NCI-H460 (cell line): Measurements from ENCODE around the gene LMBR1L. TPM values are rescaled to one million over a fixed set of nuclear protein-coding genes. Genes with fewer than 3 reads are reported as not detected.

ENCODE experiments used
- DNase-seq: peaks from one replicate; pipeline ENCODE4 v3.0.0-alpha.2; 2016; ENCODE audit warnings: low read depth; ENCODE audit errors: extremely low read depth
- small RNA-seq, 2 experiments: library from RNA; depleted of rRNA; stranded (forward); fragments of <200 nt; gene quantifications; one replicate each; pipeline ENCODE3, GENCODE V24; 2014
- total RNA-seq: library from RNA; depleted of rRNA; stranded (reverse); fragments of >200 nt; shearing (Covaris generic); gene quantifications from 2 replicates; pipeline ENCODE4 v1.2.3, GENCODE V29; 2014; rRNA removed

Gene LMBR1L
- total RNA-seq, 1 experiment from 2014 or later, result 34.0 TPM

GRCh38 chr12:49055092-49055491 lies 55.6 kb downstream of the LMBR1L start:
- DNase-seq, result no peak

- DNase-seq, result no peak
These were observed 56.1 kb downstream of the LMBR1L start for GRCh38 chr12:49054524-49054923.

GRCh38 chr12:49054096-49054495 lies 56.6 kb downstream of the LMBR1L start:
- no peak for DNase-seq

GRCh38 chr12:49052451-49053208 lies 58.0 kb downstream of the LMBR1L start:
- no peak for DNase-seq

GRCh38 chr12:49051777-49052438 lies 58.7 kb downstream of the LMBR1L start:
- no peak for DNase-seq

GRCh38 chr12:49051373-49051764 lies 59.3 kb downstream of the LMBR1L start:
- DNase-seq, result no peak

GRCh38 chr12:49050507-49051372 lies 59.9 kb downstream of the LMBR1L start:
- DNase-seq, result no peak

GRCh38 chr12:49049566-49050224 lies 61.0 kb downstream of the LMBR1L start:
- no peak for DNase-seq

GRCh38 chr12:49048953-49049352 lies 61.7 kb downstream of the LMBR1L start:
- DNase-seq, result no peak

Small RNA genes lying within 50 kb of the gene (small RNA-seq; reads per million reads assigned to genes)
- gene RF00019, result 0 reads per million in 2 experiments

Other genes with a start within 250 kb of the LMBR1L start
- gene RND1, start 245.0 kb downstream of the LMBR1L start, total RNA-seq, result 0.17 TPM in 1 of 2 replicates, not detected in the other
- 47.1 and 54.6 TPM in 2 replicates for gene FKBP11, start 185.4 kb downstream of the LMBR1L start, total RNA-seq
- gene ARF3, start 153.4 kb downstream of the LMBR1L start, total RNA-seq, result 45.5 and 50.8 TPM in 2 replicates
- 3.9 and 4.5 TPM in 2 replicates for gene WNT10B, start 139.1 kb downstream of the LMBR1L start, total RNA-seq
- gene WNT1, start 132.5 kb downstream of the LMBR1L start, total RNA-seq, result not detected in 2 replicates
- 0.40 and 0.50 TPM in 2 replicates for gene DDN, start 111.5 kb downstream of the LMBR1L start, total RNA-seq
- gene PRKAG1, start 92.1 kb downstream of the LMBR1L start, total RNA-seq, result 90.7 and 92.8 TPM in 2 replicates
- gene KMT2D, start 50.1 kb downstream of the LMBR1L start, total RNA-seq, result 19.1 and 21.0 TPM in 2 replicates
- gene RHEBL1, start 40.9 kb downstream of the LMBR1L start, total RNA-seq, result 3.6 and 5.1 TPM in 2 replicates
- gene DHH, start 16.0 kb downstream of the LMBR1L start, total RNA-seq, result 0.07 TPM in 1 of 2 replicates, not detected in the other
- gene TUBA1B, start 20.5 kb upstream of the LMBR1L start, total RNA-seq, result 1,553 and 1,790 TPM in 2 replicates
- gene TUBA1A, start 78.2 kb upstream of the LMBR1L start, total RNA-seq, result 216 and 232 TPM in 2 replicates
- 618 and 693 TPM in 2 replicates for gene TUBA1C, start 154.2 kb upstream of the LMBR1L start, total RNA-seq
- gene PRPH, start 184.3 kb upstream of the LMBR1L start, total RNA-seq, result 1.7 and 3.4 TPM in 2 replicates
- gene TROAP, start 212.4 kb upstream of the LMBR1L start, total RNA-seq, result 35.2 and 50.5 TPM in 2 replicates
- gene C1QL4, start 226.3 kb upstream of the LMBR1L start, total RNA-seq, result 0.50 and 0.55 TPM in 2 replicates
- 1.7 and 2.2 TPM in 2 replicates for gene DNAJC22, start 236.0 kb upstream of the LMBR1L start, total RNA-seq